H1 (cell line): Measurements from ENCODE around the gene RIMS3. TPM values are rescaled to one million over a fixed set of nuclear protein-coding genes. Genes with fewer than 3 reads are reported as not detected.

Source experiments
- CTBP2 ChIP-seq: IDR thresholded peaks from 2 replicates; pipeline ENCODE4 v1.7.0; 2011; ENCODE audit warnings: borderline replicate concordance, mild to moderate bottlenecking, moderate library complexity, mixed read lengths, low read length; ENCODE audit not compliant: insufficient read depth, insufficient read length
- MAFK ChIP-seq: IDR thresholded peaks from 2 replicates; pipeline ENCODE4 v1.6.1; 2012; ENCODE audit warnings: low read depth, mild to moderate bottlenecking, improper control_type of control experiment, low read length
- TAF7 ChIP-seq: optimal IDR thresholded peaks from 2 replicates; pipeline ENCODE3; 2011; ENCODE audit warnings: low read depth, mild to moderate bottlenecking, inconsistent platforms, low read length, moderate library complexity, borderline replicate concordance
- TBP ChIP-seq: IDR thresholded peaks from 2 replicates; pipeline ENCODE4 v1.6.1; 2011; ENCODE audit warnings: low read depth, low read length, improper control_type of control experiment
- ZNF274 ChIP-seq: IDR thresholded peaks from 2 replicates; pipeline ENCODE4 v1.7.0; 2012; ENCODE audit warnings: low read length, borderline replicate concordance; ENCODE audit errors: extremely low read depth
- polyA plus RNA-seq, 7 experiments: library from polyadenylated mRNA; depleted of rRNA in 3 of 7; stranded (reverse) in 5 of 7; unstranded in 2 of 7; fragments of >200 nt in 5 of 7; fragments of 200-250 nt in 2 of 7; gene quantifications; 1 replicate in 5 of 7; 2 replicates in 1 of 7; 4 replicates in 1 of 7; pipeline versions ENCODE4 v1.2.1 to v1.2.3, GENCODE V29; 2011 to 2013; ENCODE audit warnings: missing spikeins in 2 of 7, mixed read lengths in 2 of 7
- total RNA-seq: library from RNA; stranded (reverse); fragmentation: NEBNext Ultra II Directional; extraction: Animal tissue kit (Norgen Biotek cat#: 25700); gene quantifications from 2 replicates; pipeline ENCODE4 v1.2.1, GENCODE V29; 2021

Gene RIMS3
- total and polyA plus RNA-seq, 2 of the 8 experiments (the other 6 are each of a cell fraction or from before 2014, with no cell fraction given), result 13.3 to 20.6 TPM

- TF ChIP-seq TBP, result no peak
- no peak for TF ChIP-seq ZNF274
- TF ChIP-seq CTBP2, result no peak
- no peak for TF ChIP-seq MAFK
- TF ChIP-seq TAF7, result no peak
- TF ChIP-seq, all 59 proteins: peak for 0
Observed at GRCh38 chr1:40588586-40588985, 76.9 kb downstream of the RIMS3 start (continued).
